ENCODE measurements around the gene CCL5.
A peak's percentile ranks its signal among the peaks of the same experiment; 100 is the strongest.

Gene CCL5

GRCh38 chr17:35864853-35865252 lies 15.3 kb downstream of the CCL5 start:
- POLR2A ChIA-PET = no interaction called here
- TF ChIP-seq, protein P1, sequence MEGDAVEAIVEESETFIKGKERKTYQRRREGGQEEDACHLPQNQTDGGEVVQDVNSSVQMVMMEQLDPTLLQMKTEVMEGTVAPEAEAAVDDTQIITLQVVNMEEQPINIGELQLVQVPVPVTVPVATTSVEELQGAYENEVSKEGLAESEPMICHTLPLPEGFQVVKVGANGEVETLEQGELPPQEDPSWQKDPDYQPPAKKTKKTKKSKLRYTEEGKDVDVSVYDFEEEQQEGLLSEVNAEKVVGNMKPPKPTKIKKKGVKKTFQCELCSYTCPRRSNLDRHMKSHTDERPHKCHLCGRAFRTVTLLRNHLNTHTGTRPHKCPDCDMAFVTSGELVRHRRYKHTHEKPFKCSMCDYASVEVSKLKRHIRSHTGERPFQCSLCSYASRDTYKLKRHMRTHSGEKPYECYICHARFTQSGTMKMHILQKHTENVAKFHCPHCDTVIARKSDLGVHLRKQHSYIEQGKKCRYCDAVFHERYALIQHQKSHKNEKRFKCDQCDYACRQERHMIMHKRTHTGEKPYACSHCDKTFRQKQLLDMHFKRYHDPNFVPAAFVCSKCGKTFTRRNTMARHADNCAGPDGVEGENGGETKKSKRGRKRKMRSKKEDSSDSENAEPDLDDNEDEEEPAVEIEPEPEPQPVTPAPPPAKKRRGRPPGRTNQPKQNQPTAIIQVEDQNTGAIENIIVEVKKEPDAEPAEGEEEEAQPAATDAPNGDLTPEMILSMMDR (IDR thresholded peaks at IDR 0.05; ENCODE audit: control extremely low read depth, extremely low read depth, low read depth, missing control alignments) = no peak
- CTCF ChIA-PET = interaction anchor here (1.0 to 3.2 kb wide), 6 partner anchors 10 to 51 kb away, joined by 3 to 14 read pairs (median 4); no protein-coding TSS in a partner anchor
- DNase-seq (ENCODE audit: extremely low spot score) = no peak

- POLR2A ChIA-PET = interaction anchor here (1.0 to 1.2 kb wide), 2 partner anchors 20 to 24 kb away, joined by 4 to 5 read pairs; partner anchors contain the start of gene CCL5
- TF ChIP-seq, protein P1 (IDR thresholded peaks at IDR 0.05; ENCODE audit: control extremely low read depth, extremely low read depth, low read depth, missing control alignments) = no peak
- no peak for DNase-seq (ENCODE audit: extremely low spot score)
- CTCF ChIA-PET = interaction anchor here (0.9 to 2.5 kb wide), 15 partner anchors 8 to 292 kb away, joined by 3 to 8 read pairs (median 3); partner anchors contain the start of gene HEATR9
Measured at GRCh38 chr17:35856603-35857002, 23.6 kb downstream of the CCL5 start.

DNA sequence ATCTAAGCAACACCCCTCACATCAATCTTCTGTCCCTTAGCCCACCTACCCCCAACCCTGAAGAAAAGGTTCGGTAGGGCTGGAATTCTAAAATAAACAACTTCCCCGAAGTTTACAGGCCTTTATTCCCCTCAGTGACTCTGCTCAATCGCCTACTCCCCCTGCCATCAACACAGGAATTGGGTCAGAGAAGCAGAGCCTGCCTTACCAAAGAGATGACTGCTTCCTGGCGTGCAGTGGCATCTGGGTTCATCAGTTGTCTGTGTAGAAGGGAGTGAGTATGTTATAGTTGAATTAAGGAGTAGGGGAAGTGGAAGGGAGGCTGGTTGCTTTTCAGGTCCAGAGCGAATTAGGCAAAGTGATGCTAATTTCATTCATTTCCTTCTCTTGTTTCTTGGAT lies 24.2 kb downstream of the CCL5 start:
- ChIA-PET POLR2A (interaction anchor here (1.0 to 1.2 kb wide), 2 partner anchors 20 to 24 kb away, joined by 4 to 5 read pairs; partner anchors contain the start of gene CCL5), CTCF (interaction anchor here (1.0 to 1.8 kb wide), 6 partner anchors 10 to 113 kb away, joined by 3 to 5 read pairs (median 3); no protein-coding TSS in a partner anchor)
- TF ChIP-seq, protein P1 (IDR thresholded peaks at IDR 0.05; ENCODE audit: control extremely low read depth, extremely low read depth, low read depth, missing control alignments) = no peak
- no peak for DNase-seq (ENCODE audit: extremely low spot score)

- TF ChIP-seq, protein P1 (IDR thresholded peaks at IDR 0.05; ENCODE audit: control extremely low read depth, extremely low read depth, low read depth, missing control alignments) = peak; percentile 78
- CTCF ChIA-PET = interaction anchor here (0.6 to 3.0 kb wide), 31 partner anchors 9 to 671 kb away, joined by 3 to 30 read pairs (median 5); partner anchors contain the start of genes HEATR9, LYZL6 and TAF15
- POLR2A ChIA-PET = no interaction called here
- DNase-seq (ENCODE audit: extremely low spot score) = peak; percentile 61
Measured at GRCh38 chr17:35849469-35850348, 30.5 kb downstream of the CCL5 start.

- TF ChIP-seq, protein P1 (IDR thresholded peaks at IDR 0.05; ENCODE audit: control extremely low read depth, extremely low read depth, low read depth, missing control alignments) = no peak
- CTCF ChIA-PET = interaction anchor here (0.8 to 3.0 kb wide), 19 partner anchors 7 to 126 kb away, joined by 3 to 30 read pairs (median 5); partner anchors contain the start of gene HEATR9
- POLR2A ChIA-PET = no interaction called here
- DNase-seq (ENCODE audit: extremely low spot score) = no peak
Measured at GRCh38 chr17:35847633-35848373, 32.4 kb downstream of the CCL5 start.

DNA sequence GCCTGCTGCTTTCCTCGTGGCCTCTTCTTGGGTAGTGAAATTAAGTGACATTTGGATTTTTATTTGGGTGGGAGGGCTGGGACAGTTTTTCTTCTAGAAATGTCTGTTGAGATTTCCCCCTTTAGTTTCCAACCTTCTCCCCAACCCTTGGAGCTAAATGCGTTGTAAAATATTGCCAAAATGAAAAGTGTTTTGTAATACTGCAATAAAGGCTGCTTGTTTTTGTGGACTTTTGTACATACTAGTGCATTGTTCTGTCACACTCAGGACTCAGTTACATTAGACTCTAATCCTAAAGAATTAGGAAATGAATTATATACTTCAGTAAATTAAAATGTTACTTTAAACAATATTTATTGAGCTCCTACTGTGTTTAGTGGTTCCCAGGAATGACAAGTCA lies 33.2 kb downstream of the CCL5 start:
- DNase-seq (ENCODE audit: extremely low spot score) = no peak
- TF ChIP-seq, protein P1 (IDR thresholded peaks at IDR 0.05; ENCODE audit: control extremely low read depth, extremely low read depth, low read depth, missing control alignments) = no peak
- POLR2A ChIA-PET = interaction anchor here (1.2 kb wide), 1 partner anchor 38 kb away, joined by 3 read pairs; the partner anchor contains the start of gene TAF15
- CTCF ChIA-PET = interaction anchor here (0.8 to 2.0 kb wide), 6 partner anchors 8 to 83 kb away, joined by 3 to 8 read pairs (median 4); no protein-coding TSS in a partner anchor

Data from GM10248 (cell line).